Chondrocyte (in vitro differentiated cells): ENCODE data around the gene ARMC12. TPM values are rescaled to one million over a fixed set of nuclear protein-coding genes. Genes with fewer than 3 reads are reported as not detected.
A peak's percentile ranks its signal among the peaks of the same experiment; 100 is the strongest.

Source experiments
- DNase-seq: peaks from one replicate; pipeline ENCODE4 v3.0.0; 2021; ENCODE audit warnings: mixed read lengths, low spot score
- H3K27ac Mint-ChIP-seq: one replicate; pipeline ENCODE4 v1.8.0; 2021; ENCODE audit warnings: mild to moderate bottlenecking, moderate library complexity, mixed read lengths; ENCODE audit not compliant: unreplicated experiment
- H3K27me3 Mint-ChIP-seq: 2 replicates; pipeline ENCODE4 v1.8.0; 2021; ENCODE audit warnings: low read depth, mixed read lengths
- H3K36me3 Mint-ChIP-seq: 2 replicates; pipeline ENCODE4 v1.8.0; 2021; ENCODE audit warnings: low read depth, mixed read lengths
- H3K4me1 Mint-ChIP-seq: 2 replicates; pipeline ENCODE4 v1.8.0; 2021; ENCODE audit warnings: low read depth, mild to moderate bottlenecking, mixed read lengths
- H3K4me3 Mint-ChIP-seq: one replicate; pipeline ENCODE4 v1.8.0; 2021; ENCODE audit warnings: mild to moderate bottlenecking, moderate library complexity, mixed read lengths; ENCODE audit not compliant: unreplicated experiment
- H3K9me3 Mint-ChIP-seq: 2 replicates; pipeline ENCODE4 v1.8.0; 2021; ENCODE audit warnings: low read depth, mixed read lengths
- total RNA-seq: library from RNA; stranded (reverse); gene quantifications from 3 replicates; pipeline ENCODE4 v1.2.1, GENCODE V29; 2021
- TF ChIP-seq, protein P1 (sequence below): fragments of 200-600 bp; sonication (generic); IDR thresholded peaks from 2 replicates; pipeline ENCODE4 v1.5.0; 2021; ENCODE audit warnings: antibody characterized with exemption, mild to moderate bottlenecking, moderate library complexity

The ARMC12 gene
- total RNA-seq, 1 donor from 2014 or later: 1.9 TPM

GRCh38 chr6:35728683-35729678 lies 7.9 kb upstream of the ARMC12 start:
- Mint-ChIP-seq H3K9me3 (no peaks in the 10 kb centered on the region), H3K27me3 (no peaks in the 10 kb centered on the region), H3K4me1 (peaks cover 85% of the 10 kb centered on the region), H3K4me3 (peak overlapping the region; percentile 68), H3K27ac (peak overlapping the region; percentile 99), H3K36me3 (no peaks in the 10 kb centered on the region)
- no peak for DNase-seq
- TF ChIP-seq, protein P1, sequence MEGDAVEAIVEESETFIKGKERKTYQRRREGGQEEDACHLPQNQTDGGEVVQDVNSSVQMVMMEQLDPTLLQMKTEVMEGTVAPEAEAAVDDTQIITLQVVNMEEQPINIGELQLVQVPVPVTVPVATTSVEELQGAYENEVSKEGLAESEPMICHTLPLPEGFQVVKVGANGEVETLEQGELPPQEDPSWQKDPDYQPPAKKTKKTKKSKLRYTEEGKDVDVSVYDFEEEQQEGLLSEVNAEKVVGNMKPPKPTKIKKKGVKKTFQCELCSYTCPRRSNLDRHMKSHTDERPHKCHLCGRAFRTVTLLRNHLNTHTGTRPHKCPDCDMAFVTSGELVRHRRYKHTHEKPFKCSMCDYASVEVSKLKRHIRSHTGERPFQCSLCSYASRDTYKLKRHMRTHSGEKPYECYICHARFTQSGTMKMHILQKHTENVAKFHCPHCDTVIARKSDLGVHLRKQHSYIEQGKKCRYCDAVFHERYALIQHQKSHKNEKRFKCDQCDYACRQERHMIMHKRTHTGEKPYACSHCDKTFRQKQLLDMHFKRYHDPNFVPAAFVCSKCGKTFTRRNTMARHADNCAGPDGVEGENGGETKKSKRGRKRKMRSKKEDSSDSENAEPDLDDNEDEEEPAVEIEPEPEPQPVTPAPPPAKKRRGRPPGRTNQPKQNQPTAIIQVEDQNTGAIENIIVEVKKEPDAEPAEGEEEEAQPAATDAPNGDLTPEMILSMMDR: no peak

- Mint-ChIP-seq H3K27ac (peak overlapping the region; percentile 99), H3K27me3 (no peaks in the 10 kb centered on the region), H3K9me3 (no peaks in the 10 kb centered on the region), H3K4me1 (peaks cover 80% of the 10 kb centered on the region), H3K36me3 (no peaks in the 10 kb centered on the region), H3K4me3 (no peak overlapping the region)
- DNase-seq: no peak
- TF ChIP-seq, protein P1: no peak
Measured at GRCh38 chr6:35729722-35730121, 7.1 kb upstream of the ARMC12 start.

DNA sequence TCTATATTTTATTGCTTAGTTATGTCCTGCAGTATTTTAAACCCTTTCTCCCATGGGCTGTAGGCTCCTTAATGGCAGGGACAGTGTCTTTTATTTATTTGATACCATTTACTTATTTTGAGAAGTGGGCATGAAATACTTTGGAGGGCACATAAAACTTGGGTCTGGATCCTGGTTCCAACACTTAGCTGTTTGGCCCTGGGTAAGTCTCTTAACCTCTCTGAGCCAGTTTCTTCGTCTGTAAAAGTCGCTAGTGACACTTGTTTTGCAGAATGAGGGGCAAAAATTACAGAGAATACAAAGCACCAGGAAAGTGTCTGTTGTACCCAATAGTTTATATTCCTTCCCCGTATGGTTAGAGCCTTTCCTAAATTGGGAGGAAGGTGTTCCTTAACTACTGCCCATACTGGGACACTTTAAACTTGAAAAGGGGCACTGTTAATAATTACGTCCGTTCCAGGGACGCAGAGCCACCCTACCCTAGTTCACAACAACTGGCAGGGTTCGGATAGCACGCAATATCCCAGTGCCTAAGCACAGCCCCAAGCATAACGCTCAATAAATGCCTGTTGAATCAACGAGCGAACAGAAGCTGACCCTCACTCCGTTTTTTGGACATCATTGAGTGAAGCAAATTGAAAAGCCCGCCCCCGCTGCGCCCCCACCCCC lies 6.0 kb upstream of the ARMC12 start:
- Mint-ChIP-seq H3K9me3 (no peaks in the 10 kb centered on the region), H3K27me3 (no peaks in the 10 kb centered on the region), H3K4me3 (peak overlapping the region; percentile 80), H3K36me3 (no peaks in the 10 kb centered on the region), H3K27ac (peak overlapping the region; percentile 98), H3K4me1 (peaks cover 73% of the 10 kb centered on the region)
- DNase-seq: no peak
- TF ChIP-seq, protein P1: no peak

GRCh38 chr6:35731414-35731735 lies 5.5 kb upstream of the ARMC12 start:
- H3K4me1 Mint-ChIP-seq: peaks cover 73% of the 10 kb centered on the region
- peak overlapping the region; percentile 98 for H3K27ac Mint-ChIP-seq
- H3K27me3 Mint-ChIP-seq: no peaks in the 10 kb centered on the region
- DNase-seq: peak; percentile 95
- H3K36me3 Mint-ChIP-seq: no peaks in the 10 kb centered on the region
- TF ChIP-seq, protein P1: no peak
- H3K9me3 Mint-ChIP-seq: no peaks in the 10 kb centered on the region
- peak overlapping the region; percentile 80 for H3K4me3 Mint-ChIP-seq

GRCh38 chr6:35731736-35732532 lies 4.9 kb upstream of the ARMC12 start:
- no peaks in the 10 kb centered on the region for H3K27me3 Mint-ChIP-seq
- DNase-seq: peak; percentile 97

More at GRCh38 chr6:35731736-35732532, 4.9 kb upstream of the ARMC12 start:
- Mint-ChIP-seq H3K9me3 (no peaks in the 10 kb centered on the region), H3K4me3 (peak overlapping the region; percentile 80), H3K4me1 (peaks cover 69% of the 10 kb centered on the region), H3K27ac (peak overlapping the region; percentile 98), H3K36me3 (no peaks in the 10 kb centered on the region)
- TF ChIP-seq, protein P1: peak; percentile 52
